Astrocyte (in vitro differentiated cells and primary cell): ENCODE data around the gene ZDHHC11.
"Not testable (repeated sequence)": the region's sequence is repeated elsewhere in the genome, so short reads cannot be mapped to it uniquely, and the experiment has no call there.

Source experiments
- CTCF ChIP-seq: IDR thresholded peaks from 2 replicates; pipeline ENCODE4 v1.5.1; 2011; ENCODE audit warnings: low read depth, mild to moderate bottlenecking, inconsistent platforms, low read length, moderate library complexity; ENCODE audit not compliant: insufficient read depth
- EZH2 ChIP-seq: IDR thresholded peaks from 2 replicates; pipeline ENCODE4 v1.6.1; 2012; ENCODE audit warnings: mild to moderate bottlenecking, low read length, inconsistent platforms; ENCODE audit not compliant: insufficient read depth

GRCh38 chr5:775595-775960 lies 75.2 kb downstream of the ZDHHC11 start:
- TF ChIP-seq EZH2, CTCF: not testable (repeated sequence)
